PFSK-1 (cell line): ENCODE data around the gene RGS6.

ENCODE experiments used
- FOXP2 ChIP-seq: optimal IDR thresholded peaks from 2 replicates; pipeline ENCODE3; 2011; ENCODE audit warnings: borderline replicate concordance, control low read depth, inconsistent platforms; ENCODE audit not compliant: insufficient read depth; ENCODE audit errors: extremely low read length, extremely low read depth
- POLR2AphosphoS5 ChIP-seq: IDR thresholded peaks from 2 replicates; pipeline ENCODE4 v1.6.1; 2012; ENCODE audit warnings: low read depth, mild to moderate bottlenecking, control low read depth, low read length, moderate library complexity
- SIN3A ChIP-seq: IDR thresholded peaks from 2 replicates; pipeline ENCODE4 v1.6.1; 2012; ENCODE audit warnings: mild to moderate bottlenecking, low read length, moderate library complexity, borderline replicate concordance; ENCODE audit not compliant: insufficient read depth
- TAF1 ChIP-seq: IDR thresholded peaks from 2 replicates; pipeline ENCODE4 v1.6.1; 2012; ENCODE audit warnings: low read length, control low read depth, borderline replicate concordance; ENCODE audit not compliant: insufficient read depth
- TF ChIP-seq, protein P1 (sequence below), 2 experiments: IDR thresholded peaks; 2 replicates each; pipeline versions ENCODE4 v1.6.1 to v1.8.0; 2011 to 2012; ENCODE audit warnings: low read depth in 2 of 2, low read length in 2 of 2, control low read depth in 1 of 2, inconsistent platforms in 1 of 2, mild to moderate bottlenecking in 1 of 2, moderate library complexity in 1 of 2; ENCODE audit not compliant: insufficient read depth in 1 of 2

Gene RGS6

GRCh38 chr14:72332871-72333270 lies 400.6 kb downstream of the RGS6 start:
- TF ChIP-seq TAF1: no peak

- TF ChIP-seq, protein P1, sequence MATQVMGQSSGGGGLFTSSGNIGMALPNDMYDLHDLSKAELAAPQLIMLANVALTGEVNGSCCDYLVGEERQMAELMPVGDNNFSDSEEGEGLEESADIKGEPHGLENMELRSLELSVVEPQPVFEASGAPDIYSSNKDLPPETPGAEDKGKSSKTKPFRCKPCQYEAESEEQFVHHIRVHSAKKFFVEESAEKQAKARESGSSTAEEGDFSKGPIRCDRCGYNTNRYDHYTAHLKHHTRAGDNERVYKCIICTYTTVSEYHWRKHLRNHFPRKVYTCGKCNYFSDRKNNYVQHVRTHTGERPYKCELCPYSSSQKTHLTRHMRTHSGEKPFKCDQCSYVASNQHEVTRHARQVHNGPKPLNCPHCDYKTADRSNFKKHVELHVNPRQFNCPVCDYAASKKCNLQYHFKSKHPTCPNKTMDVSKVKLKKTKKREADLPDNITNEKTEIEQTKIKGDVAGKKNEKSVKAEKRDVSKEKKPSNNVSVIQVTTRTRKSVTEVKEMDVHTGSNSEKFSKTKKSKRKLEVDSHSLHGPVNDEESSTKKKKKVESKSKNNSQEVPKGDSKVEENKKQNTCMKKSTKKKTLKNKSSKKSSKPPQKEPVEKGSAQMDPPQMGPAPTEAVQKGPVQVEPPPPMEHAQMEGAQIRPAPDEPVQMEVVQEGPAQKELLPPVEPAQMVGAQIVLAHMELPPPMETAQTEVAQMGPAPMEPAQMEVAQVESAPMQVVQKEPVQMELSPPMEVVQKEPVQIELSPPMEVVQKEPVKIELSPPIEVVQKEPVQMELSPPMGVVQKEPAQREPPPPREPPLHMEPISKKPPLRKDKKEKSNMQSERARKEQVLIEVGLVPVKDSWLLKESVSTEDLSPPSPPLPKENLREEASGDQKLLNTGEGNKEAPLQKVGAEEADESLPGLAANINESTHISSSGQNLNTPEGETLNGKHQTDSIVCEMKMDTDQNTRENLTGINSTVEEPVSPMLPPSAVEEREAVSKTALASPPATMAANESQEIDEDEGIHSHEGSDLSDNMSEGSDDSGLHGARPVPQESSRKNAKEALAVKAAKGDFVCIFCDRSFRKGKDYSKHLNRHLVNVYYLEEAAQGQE (IDR thresholded peaks at IDR 0.05; ENCODE audit: insufficient read depth in 1 of 2, low read depth in 2 of 2, low read length in 2 of 2): no peak
- no peak for TF ChIP-seq TAF1
- TF ChIP-seq POLR2AphosphoS5: no peak
- TF ChIP-seq SIN3A: no peak
- TF ChIP-seq FOXP2: no peak
Measured at GRCh38 chr14:72333357-72333756, 401.1 kb downstream of the RGS6 start.

DNA sequence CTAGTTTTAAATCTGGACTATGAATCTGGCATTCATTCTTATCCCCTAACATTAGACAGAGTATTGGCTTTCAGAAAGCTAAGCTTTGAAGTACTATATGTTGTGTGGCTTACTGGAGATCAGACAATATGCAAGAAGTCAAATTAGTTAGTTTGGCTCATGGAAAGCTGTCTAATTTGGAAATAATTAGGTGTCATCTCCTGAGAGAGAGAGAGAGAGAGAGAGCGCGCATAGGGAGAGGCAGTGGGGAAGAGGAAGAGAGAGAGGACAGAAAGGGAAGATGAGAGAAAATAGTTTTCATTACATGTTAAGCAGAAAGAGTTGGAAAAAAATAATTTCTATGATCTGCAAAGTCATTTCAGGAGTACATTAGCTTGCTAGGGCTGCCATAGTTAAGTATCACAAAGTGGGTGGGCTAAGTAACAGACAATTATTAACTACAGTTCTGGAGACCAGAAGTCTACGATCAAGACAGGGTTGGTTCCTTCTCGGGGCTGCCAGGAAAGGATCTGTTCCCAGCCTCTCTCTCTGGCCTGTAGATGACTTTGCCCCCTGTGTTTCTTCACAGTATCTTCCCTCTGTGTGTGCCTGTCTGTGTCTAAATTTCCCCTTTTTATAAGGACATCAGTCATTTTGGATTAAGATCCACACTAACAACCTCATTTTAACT lies 404.2 kb downstream of the RGS6 start:
- TF ChIP-seq TAF1: no peak
- TF ChIP-seq, protein P1 (IDR thresholded peaks at IDR 0.05; ENCODE audit: insufficient read depth in 1 of 2, low read depth in 2 of 2, low read length in 2 of 2): no peak
- TF ChIP-seq FOXP2: no peak
- no peak for TF ChIP-seq SIN3A
- no peak for TF ChIP-seq POLR2AphosphoS5

DNA sequence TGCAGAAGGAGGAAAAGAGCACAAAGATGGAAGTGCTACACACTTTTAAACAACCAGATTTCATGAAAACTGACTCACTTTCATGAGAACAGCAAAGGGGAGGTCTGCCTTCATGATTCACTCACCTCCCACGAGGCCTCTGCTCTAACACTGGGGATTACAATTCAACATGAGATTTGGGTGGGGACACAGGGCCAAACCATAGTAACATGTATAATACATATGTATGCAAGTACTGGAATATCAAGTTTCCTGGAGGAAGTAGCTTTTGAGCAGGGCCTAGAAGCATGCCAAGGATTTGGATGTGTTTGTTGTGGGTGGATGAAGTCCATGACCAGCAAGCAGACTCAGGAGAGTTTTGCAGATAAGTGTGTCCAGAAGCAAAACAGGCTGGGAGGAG lies 409.0 kb downstream of the RGS6 start:
- TF ChIP-seq FOXP2 (no peak), TAF1 (no peak), SIN3A (no peak), POLR2AphosphoS5 (no peak)
- TF ChIP-seq, protein P1 (IDR thresholded peaks at IDR 0.05; ENCODE audit: insufficient read depth in 1 of 2, low read depth in 2 of 2, low read length in 2 of 2): no peak

DNA sequence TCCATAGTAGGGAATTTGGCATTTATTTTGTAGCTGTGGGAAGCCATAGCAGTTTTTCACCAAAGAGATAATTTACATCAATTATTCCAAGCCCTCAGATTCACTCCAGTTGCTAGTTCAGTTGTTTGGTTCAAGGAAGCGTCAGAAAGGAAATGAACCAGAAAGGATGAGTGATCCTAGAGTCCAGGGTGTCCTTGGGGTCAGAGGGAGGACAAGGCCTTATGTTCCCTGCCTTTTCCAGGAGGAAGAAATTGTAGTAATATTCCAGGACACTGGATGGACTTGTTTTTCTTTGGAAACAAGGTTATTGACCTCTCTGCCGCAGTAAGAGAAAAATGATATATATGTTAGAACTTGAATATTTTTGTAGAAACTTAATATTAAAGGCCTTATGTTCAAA lies 409.5 kb downstream of the RGS6 start:
- TF ChIP-seq, protein P1 (IDR thresholded peaks at IDR 0.05; ENCODE audit: insufficient read depth in 1 of 2, low read depth in 2 of 2, low read length in 2 of 2): no peak
- TF ChIP-seq POLR2AphosphoS5 (no peak), SIN3A (no peak), FOXP2 (no peak), TAF1 (no peak)
